Activated gamma-delta T cell treated with anti-CD3 and anti-CD28 coated beads, Interleukin-2, amount 50 U/mL, for 16 hours (primary cell): ENCODE data around the gene GAGE2A.
"Not testable (repeated sequence)": the region's sequence is repeated elsewhere in the genome, so short reads cannot be mapped to it uniquely, and the experiment has no call there.

ENCODE experiments used
- DNase-seq: peaks from one replicate; pipeline ENCODE4 v3.0.0-alpha.2; 2020; ENCODE audit warnings: low read depth

Gene GAGE2A

GRCh38 chrX:49589196-49589595 lies at the start of gene GAGE2A:
GAGE2A (plus strand) TSS chrX:49589496; CDS start chrX:49590651, 1,155 bp downstream.
- not testable (repeated sequence) for DNase-seq

GRCh38 chrX:49541433-49541832 lies 47.9 kb upstream of the GAGE2A start, which contains the start of gene GAGE12D:
GAGE12D (plus strand) TSS chrX:49541733; CDS start chrX:49542888, 1,155 bp downstream.
- not testable (repeated sequence) for DNase-seq

DNA sequence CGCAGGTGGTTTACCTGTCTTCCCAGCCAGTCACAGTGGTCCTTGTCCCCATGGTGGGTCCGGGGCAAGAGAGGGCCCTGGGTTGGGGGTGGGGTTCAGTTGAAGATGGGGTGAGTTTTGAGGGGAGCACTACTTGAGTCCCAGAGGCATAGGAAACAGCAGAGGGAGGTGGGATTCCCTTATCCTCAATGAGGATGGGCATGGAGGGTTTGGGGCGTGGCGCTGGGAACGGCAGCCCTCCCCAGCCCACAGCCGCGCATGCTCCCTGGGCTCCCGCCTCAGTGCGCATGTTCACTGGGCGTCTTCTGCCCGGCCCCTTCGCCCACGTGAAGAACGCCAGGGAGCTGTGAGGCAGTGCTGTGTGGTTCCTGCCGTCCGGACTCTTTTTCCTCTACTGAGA lies 38.3 kb upstream of the GAGE2A start, which contains the start of gene GAGE12E:
GAGE12E (plus strand) TSS at position 301 of the 400 bp plus-strand sequence. CDS start 1,155 bp downstream, outside the sequence.
- DNase-seq: not testable (repeated sequence)

DNA sequence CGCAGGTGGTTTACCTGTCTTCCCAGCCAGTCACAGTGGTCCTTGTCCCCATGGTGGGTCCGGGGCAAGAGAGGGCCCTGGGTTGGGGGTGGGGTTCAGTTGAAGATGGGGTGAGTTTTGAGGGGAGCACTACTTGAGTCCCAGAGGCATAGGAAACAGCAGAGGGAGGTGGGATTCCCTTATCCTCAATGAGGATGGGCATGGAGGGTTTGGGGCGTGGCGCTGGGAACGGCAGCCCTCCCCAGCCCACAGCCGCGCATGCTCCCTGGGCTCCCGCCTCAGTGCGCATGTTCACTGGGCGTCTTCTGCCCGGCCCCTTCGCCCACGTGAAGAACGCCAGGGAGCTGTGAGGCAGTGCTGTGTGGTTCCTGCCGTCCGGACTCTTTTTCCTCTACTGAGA lies 28.8 kb upstream of the GAGE2A start, which contains the start of gene GAGE12F:
GAGE12F (plus strand) TSS at position 301 of the 400 bp plus-strand sequence. CDS start 1,155 bp downstream, outside the sequence.
- DNase-seq: not testable (repeated sequence)

DNA sequence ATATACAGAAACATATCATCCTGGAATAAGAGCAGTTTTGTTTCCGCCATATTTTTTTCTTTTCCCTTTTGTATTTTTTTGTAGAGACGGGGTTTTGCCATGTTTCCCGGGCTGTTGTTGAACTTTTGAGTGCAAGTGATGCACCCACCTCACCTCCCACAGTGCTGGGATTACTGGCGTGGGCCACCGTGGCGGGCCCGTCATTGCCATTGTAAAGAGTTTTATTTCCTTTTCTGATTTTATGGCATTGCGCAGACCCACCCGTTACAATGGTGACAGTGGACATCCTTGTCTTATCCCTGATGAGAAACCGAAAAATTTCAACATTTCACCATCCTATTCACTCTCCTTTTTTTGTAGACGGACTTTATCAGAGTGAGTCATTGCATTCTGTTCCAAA lies 20.6 kb upstream of the GAGE2A start:
- DNase-seq: not testable (repeated sequence)

DNA sequence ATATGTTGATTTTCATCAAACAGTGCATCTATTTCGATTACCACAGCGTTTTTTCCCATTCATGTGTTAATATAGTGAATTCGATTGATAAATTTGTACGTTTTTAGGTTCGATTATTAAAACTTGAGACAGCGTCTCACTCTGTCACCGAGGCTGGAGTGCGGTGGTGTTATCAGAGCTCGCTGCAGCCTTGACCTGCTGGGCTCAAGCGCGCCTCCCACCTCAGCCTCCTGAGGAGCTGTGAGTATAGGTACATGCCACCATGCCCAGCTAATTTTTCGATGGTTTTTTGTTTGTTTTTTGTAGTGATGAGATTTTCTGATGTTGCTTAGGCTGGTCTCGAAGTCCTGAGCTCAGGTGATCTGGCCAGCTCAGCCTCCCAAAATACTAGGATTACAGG lies 20.1 kb upstream of the GAGE2A start:
- DNase-seq: not testable (repeated sequence)

DNA sequence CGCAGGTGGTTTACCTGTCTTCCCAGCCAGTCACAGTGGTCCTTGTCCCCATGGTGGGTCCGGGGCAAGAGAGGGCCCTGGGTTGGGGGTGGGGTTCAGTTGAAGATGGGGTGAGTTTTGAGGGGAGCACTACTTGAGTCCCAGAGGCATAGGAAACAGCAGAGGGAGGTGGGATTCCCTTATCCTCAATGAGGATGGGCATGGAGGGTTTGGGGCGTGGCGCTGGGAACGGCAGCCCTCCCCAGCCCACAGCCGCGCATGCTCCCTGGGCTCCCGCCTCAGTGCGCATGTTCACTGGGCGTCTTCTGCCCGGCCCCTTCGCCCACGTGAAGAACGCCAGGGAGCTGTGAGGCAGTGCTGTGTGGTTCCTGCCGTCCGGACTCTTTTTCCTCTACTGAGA lies 19.2 kb upstream of the GAGE2A start, which contains the start of gene GAGE12G:
GAGE12G (plus strand) TSS at position 301 of the 400 bp plus-strand sequence. CDS start 1,155 bp downstream, outside the sequence.
- DNase-seq: not testable (repeated sequence)

- not testable (repeated sequence) for DNase-seq
Observed at GRCh38 chrX:49579649-49580048, 9.6 kb upstream of the GAGE2A start, which contains the start of gene GAGE12H. GAGE12H (plus strand) TSS chrX:49579949; CDS start chrX:49581104, 1,155 bp downstream.

GRCh38 chrX:49589769-49590478 lies 628 bp downstream of the GAGE2A start:
- DNase-seq: not testable (repeated sequence)

- DNase-seq: not testable (repeated sequence)
Observed at GRCh38 chrX:49590488-49590887, 1.2 kb downstream of the GAGE2A start.

DNA sequence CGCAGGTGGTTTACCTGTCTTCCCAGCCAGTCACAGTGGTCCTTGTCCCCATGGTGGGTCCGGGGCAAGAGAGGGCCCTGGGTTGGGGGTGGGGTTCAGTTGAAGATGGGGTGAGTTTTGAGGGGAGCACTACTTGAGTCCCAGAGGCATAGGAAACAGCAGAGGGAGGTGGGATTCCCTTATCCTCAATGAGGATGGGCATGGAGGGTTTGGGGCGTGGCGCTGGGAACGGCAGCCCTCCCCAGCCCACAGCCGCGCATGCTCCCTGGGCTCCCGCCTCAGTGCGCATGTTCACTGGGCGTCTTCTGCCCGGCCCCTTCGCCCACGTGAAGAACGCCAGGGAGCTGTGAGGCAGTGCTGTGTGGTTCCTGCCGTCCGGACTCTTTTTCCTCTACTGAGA lies 9.4 kb downstream of the GAGE2A start, which contains the start of gene GAGE1:
GAGE1 (plus strand) TSS at position 301 of the 400 bp plus-strand sequence. CDS start 1,155 bp downstream, outside the sequence.
- DNase-seq: not testable (repeated sequence)

DNA sequence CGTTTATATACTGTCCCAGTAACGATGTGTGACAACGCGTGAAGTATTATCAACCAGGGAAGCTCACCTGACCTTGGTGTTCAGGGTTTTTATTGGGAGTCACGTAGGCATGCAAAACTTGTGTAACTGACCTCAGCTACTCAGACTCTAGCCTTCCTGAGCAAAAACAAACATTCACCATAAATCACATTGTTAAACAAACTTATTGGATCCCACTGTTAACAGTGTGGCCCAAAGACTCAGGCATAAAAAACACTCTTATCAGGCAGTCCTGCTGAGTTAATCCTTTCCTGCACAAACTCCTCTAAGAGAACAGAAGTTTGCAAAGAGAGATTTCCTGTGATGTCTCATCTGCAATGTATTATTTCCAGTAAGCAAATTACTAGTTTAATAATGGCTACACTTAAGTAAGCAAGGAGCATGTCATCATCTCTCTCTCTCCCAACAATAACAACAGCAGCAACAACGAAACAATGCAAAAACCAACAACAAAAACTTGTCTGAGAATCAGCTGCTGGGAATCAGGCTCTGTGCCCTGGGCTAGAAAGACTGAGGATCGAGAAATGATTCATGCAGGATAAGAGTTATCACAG lies 21.5 kb downstream of the GAGE2A start:
- no peak for DNase-seq

DNA sequence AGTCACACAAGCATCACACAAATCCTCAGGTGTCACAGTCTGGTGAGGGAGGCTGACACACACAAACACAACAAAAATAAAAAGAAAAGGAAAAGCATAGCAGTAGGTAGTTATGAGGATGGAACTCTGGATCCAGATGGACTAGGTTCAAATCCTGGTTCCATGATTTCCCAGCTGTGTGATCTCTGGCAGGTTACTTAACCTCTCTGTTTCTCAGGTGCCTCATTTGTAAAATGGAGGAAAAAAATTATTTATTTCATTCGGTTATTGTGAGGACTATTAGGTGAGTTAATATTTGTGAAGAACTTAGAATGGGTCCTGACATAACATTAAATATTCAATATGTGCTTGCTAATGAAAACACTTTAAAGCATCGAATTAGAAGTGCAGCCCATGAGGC lies 29.3 kb downstream of the GAGE2A start:
- no peak for DNase-seq

DNA sequence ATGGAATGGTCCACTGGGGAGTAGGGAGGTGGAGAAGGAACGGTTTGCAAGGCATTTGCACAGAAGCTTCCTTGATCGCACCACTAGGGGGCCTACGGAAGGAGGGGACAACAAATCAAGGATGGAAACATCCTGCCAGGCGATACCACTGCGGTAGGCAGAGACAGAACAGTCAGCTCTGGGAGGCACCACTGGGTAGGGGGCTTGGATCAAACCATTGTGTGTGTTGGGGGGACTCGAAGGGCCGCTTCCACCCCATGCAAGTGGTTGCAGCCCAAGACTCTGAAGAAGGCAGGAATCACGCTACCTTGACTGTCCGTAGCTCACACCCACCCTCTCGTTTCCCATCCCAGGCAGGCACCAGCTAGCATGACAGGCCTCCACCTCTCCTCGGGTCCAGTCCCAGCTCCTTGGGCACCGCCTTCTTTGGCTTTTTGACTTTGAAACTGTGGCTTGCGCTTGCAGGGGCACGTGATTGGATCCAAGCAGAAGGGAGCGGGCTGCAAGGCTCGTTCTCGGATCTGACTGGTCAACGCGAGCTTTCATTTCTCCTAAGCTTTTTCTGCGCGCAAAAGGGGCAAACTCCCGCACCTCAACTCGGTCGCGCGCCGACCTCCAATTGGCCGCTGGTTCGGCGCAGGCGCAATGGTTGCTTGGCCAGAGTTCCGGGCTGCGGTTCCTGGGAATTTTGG lies 37.9 kb downstream of the GAGE2A start:
- no peak for DNase-seq

GRCh38 chrX:49644991-49645637 lies 55.8 kb downstream of the GAGE2A start:
- no peak for DNase-seq
